Brain microvascular endothelial cell (primary cell): ENCODE data around the gene NUDC.
A peak's percentile ranks its signal among the peaks of the same experiment; 100 is the strongest.

Source experiments
- DNase-seq: peaks from one replicate; pipeline ENCODE4 v3.0.0-alpha.2; 2020
- H3K27ac ChIP-seq: fragments of 250-450 bp; sonication (Bioruptor Pico); 2 replicates; pipeline ENCODE4 v1.5.1; 2020; ENCODE audit warnings: mild to moderate bottlenecking, moderate library complexity
- H3K27me3 ChIP-seq: fragments of 250-450 bp; sonication (Bioruptor Pico); replicated peaks from 2 replicates; pipeline ENCODE4 v1.5.1; 2020; ENCODE audit warnings: mild to moderate bottlenecking
- H3K36me3 ChIP-seq: fragments of 250-450 bp; sonication (Bioruptor Pico); replicated peaks from 2 replicates; pipeline ENCODE4 v1.5.1; 2020; ENCODE audit warnings: mild to moderate bottlenecking
- H3K4me3 ChIP-seq: 2 replicates; pipeline ENCODE4 v1.5.1; 2011; ENCODE audit warnings: low read depth, mild to moderate bottlenecking, control low read depth, low read length, moderate library complexity
- in situ Hi-C: cut with HindIII; loops from 2 replicates; pipeline ENCODE4 v1.10.0; 2017; ENCODE audit warnings: low sequenced_read_pairs, low pct_ligation_motif_present
- TF ChIP-seq, protein P1 (sequence below): IDR thresholded peaks from 2 replicates; pipeline ENCODE4 v1.5.1; 2011; ENCODE audit warnings: low read depth, mild to moderate bottlenecking, moderate library complexity, low read length, control low read depth, inconsistent platforms; ENCODE audit errors: missing control alignments

Gene NUDC

GRCh38 chr1:26882696-26883463 is 38.7 kb upstream of the NUDC start:
- no peak for DNase-seq
- no peak overlapping the region for H3K27ac ChIP-seq
- no peak overlapping the region for H3K4me3 ChIP-seq
- no peaks in the 10 kb centered on the region for H3K27me3 ChIP-seq
- in situ Hi-C loops, result no loop called here
- TF ChIP-seq, protein P1, sequence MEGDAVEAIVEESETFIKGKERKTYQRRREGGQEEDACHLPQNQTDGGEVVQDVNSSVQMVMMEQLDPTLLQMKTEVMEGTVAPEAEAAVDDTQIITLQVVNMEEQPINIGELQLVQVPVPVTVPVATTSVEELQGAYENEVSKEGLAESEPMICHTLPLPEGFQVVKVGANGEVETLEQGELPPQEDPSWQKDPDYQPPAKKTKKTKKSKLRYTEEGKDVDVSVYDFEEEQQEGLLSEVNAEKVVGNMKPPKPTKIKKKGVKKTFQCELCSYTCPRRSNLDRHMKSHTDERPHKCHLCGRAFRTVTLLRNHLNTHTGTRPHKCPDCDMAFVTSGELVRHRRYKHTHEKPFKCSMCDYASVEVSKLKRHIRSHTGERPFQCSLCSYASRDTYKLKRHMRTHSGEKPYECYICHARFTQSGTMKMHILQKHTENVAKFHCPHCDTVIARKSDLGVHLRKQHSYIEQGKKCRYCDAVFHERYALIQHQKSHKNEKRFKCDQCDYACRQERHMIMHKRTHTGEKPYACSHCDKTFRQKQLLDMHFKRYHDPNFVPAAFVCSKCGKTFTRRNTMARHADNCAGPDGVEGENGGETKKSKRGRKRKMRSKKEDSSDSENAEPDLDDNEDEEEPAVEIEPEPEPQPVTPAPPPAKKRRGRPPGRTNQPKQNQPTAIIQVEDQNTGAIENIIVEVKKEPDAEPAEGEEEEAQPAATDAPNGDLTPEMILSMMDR, result no peak
- peaks cover 66% of the 10 kb centered on the region for H3K36me3 ChIP-seq

- in situ Hi-C loops, result no loop called here
These were observed 34.4 kb upstream of the NUDC start for GRCh38 chr1:26887125-26887524.

GRCh38 chr1:26888231-26888630 is 33.3 kb upstream of the NUDC start:
- H3K27ac ChIP-seq, result no peak overlapping the region
- in situ Hi-C loops, result no loop called here
- no peak overlapping the region for H3K4me3 ChIP-seq
- no peak for DNase-seq
- TF ChIP-seq, protein P1, result no peak
- peaks cover 53% of the 10 kb centered on the region for H3K36me3 ChIP-seq
- no peaks in the 10 kb centered on the region for H3K27me3 ChIP-seq

More at GRCh38 chr1:26887125-26887524, 34.4 kb upstream of the NUDC start:
- Histone ChIP-seq H3K27ac (no peak overlapping the region), H3K27me3 (no peaks in the 10 kb centered on the region), H3K36me3 (peaks cover 54% of the 10 kb centered on the region), H3K4me3 (no peak overlapping the region)
- peak; percentile 20 for DNase-seq
- TF ChIP-seq, protein P1, result peak; percentile 67

GRCh38 chr1:26889551-26890466 is 31.7 kb upstream of the NUDC start, which contains the start of gene GPN2:
Gene GPN2, minus strand, starts transcription at chr1:26890283. Its CDS starts 187 bp downstream, at chr1:26890096.
- Histone ChIP-seq H3K27me3 (no peaks in the 10 kb centered on the region), H3K27ac (peak within 1 kb of the TSS; percentile 80), H3K36me3 (peaks cover 47% of the 10 kb centered on the region), H3K4me3 (peak within 1 kb of the TSS; percentile 76)
- in situ Hi-C loops, result no loop called here
- DNase-seq, result peak; percentile 56
- TF ChIP-seq, protein P1, result no peak

DNA sequence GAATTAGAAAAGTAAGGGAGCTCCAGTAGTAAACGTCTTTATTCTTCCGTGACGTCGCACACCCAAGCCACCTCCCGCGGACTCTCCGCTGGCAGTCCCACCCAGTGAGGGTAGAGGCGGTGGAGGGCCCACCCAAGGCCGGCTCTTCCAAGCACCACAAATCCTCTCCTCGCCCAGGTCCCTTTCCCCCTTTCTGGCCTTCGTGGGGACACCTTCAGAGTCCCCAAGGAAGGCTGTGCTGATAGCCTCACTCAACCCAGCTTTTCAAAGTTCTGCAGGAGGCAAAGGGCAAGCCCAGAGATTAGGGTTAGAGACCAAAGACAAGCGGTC is 31.1 kb upstream of the NUDC start:
- TF ChIP-seq, protein P1, result no peak
- in situ Hi-C loops, result no loop called here
- H3K27ac ChIP-seq, result peak overlapping the region; percentile 80
- DNase-seq, result no peak
- H3K4me3 ChIP-seq, result peak overlapping the region; percentile 76
- H3K27me3 ChIP-seq, result no peaks in the 10 kb centered on the region
- H3K36me3 ChIP-seq, result peaks cover 42% of the 10 kb centered on the region
